ENCODE results near the gene AP5Z1. TPM values are rescaled to one million over a fixed set of nuclear protein-coding genes. Genes with fewer than 3 reads are reported as not detected.

AP5Z1 gene
- total and polyA plus RNA-seq, 2 of the 4 experiments (the other 2 are of a cell fraction): 9.7 to 38.7 TPM

- intact Hi-C loops (cut with micrococcal nuclease): no loop called here
- Histone ChIP-seq H3K18ac (ENCODE audit: low read depth, low read length) (no peak overlapping the region), H2BK5ac (ENCODE audit: low read depth, low read length, poor library complexity, severe bottlenecking) (no peak overlapping the region), H3K4ac (ENCODE audit: low read depth, low read length) (no peak overlapping the region), H3K4me1 (ENCODE audit: control insufficient read depth, insufficient read depth, low read length) (no peaks in the 10 kb centered on the region), H3K79me1 (ENCODE audit: low read depth in 1 of 2, low read length in 2 of 2) (no peaks in the 10 kb centered on the region), H4K20me1 (ENCODE audit: insufficient read depth, low read length) (no peaks in the 10 kb centered on the region), H2AK9ac (replicated peaks; ENCODE audit: low read depth, low read length, poor library complexity) (no peak overlapping the region), H3K14ac (replicated peaks; ENCODE audit: low read depth, low read length) (no peak overlapping the region), H3K4me3 (ENCODE audit: insufficient read depth, low read depth, low read length) (no peak overlapping the region), H3K4me2 (ENCODE audit: low read depth, low read length) (no peak overlapping the region), H3K9me3 (ENCODE audit: control insufficient read depth, insufficient read depth, low read length) (no peaks in the 10 kb centered on the region), H3K27ac (ENCODE audit: insufficient read depth, low read length) (no peak overlapping the region), H3K9ac (ENCODE audit: low read depth, low read length) (no peak overlapping the region), H3K56ac (ENCODE audit: extremely low read depth, insufficient read depth, low read length) (no peak overlapping the region), H2BK15ac (ENCODE audit: low read depth, low read length) (no peak overlapping the region), H3K23ac (ENCODE audit: low read depth, low read length) (no peak overlapping the region), H4K91ac (ENCODE audit: insufficient read depth, low read depth, low read length) (no peak overlapping the region), H2BK120ac (ENCODE audit: low read depth, low read length) (no peak overlapping the region), H4K5ac (ENCODE audit: low read depth, low read length) (no peak overlapping the region), H3K36me3 (ENCODE audit: control insufficient read depth, insufficient read depth, low read length) (no peaks in the 10 kb centered on the region), H3K9me1 (ENCODE audit: insufficient read depth, low read length) (no peaks in the 10 kb centered on the region), H2BK20ac (ENCODE audit: low read depth, low read length) (no peak overlapping the region), H2AFZ (replicated peaks; ENCODE audit: low read length, poor library complexity) (no peak overlapping the region), H2AK5ac (ENCODE audit: low read depth, low read length) (no peak overlapping the region), H4K8ac (ENCODE audit: low read depth in 2 of 2, low read length in 2 of 2) (no peak overlapping the region), H3K27me3 (ENCODE audit: control insufficient read depth, insufficient read depth, low read length) (0 out of 2 replicates have a peak, but pooled peaks cover 1% of the 10 kb centered on the region)
- no peak for ATAC-seq (ENCODE audit: low read depth)
- in situ Hi-C loops (cut with MboI; ENCODE audit: low sequenced_read_pairs): no loop called here
- POLR2A ChIA-PET (ENCODE audit: unreplicated experiment): no interaction called here
- CTCF ChIA-PET: no interaction called here
- no TSS peak for BruUV-seq (replicated peaks)
- no peak for DNase-seq
- WGBS, 2 experiments (ENCODE audit: extremely low coverage in 2 of 2, insufficient read length in 1 of 2): 97% methylated on average over 10 of the region's 16 CpGs; no CpG with 5 or more reads in 1 of the 2 experiments
- dilution Hi-C loops (cut with HindIII; ENCODE audit: low sequenced_read_pairs, unreplicated experiment): no loop called here
- TF ChIP-seq SMC3 (IDR thresholded peaks at IDR 0.05; ENCODE audit: low read depth, low read length) (no peak), FOS (IDR thresholded peaks at IDR 0.05; ENCODE audit: low read depth, low read length) (no peak), BHLHE40 (IDR thresholded peaks at IDR 0.05; ENCODE audit: low read depth, low read length) (no peak), RCOR1 (IDR thresholded peaks at IDR 0.05; ENCODE audit: insufficient replicate concordance, low read length) (no peak), MXI1 (IDR thresholded peaks at IDR 0.05; ENCODE audit: borderline replicate concordance, low read depth, low read length) (no peak), USF2 (IDR thresholded peaks at IDR 0.05; ENCODE audit: low read depth, low read length) (no peak), NFE2L2 (IDR thresholded peaks at IDR 0.05; ENCODE audit: low read depth, low read length) (no peak), CTCF (conservative IDR thresholded peaks at IDR 0.05; ENCODE audit: low read depth, low read length) (no peak), RFX5 (IDR thresholded peaks at IDR 0.05; ENCODE audit: low read depth, low read length) (no peak), CEBPB (IDR thresholded peaks at IDR 0.05; ENCODE audit: low read depth, low read length) (no peak), RAD21 (IDR thresholded peaks at IDR 0.05; ENCODE audit: low read length) (no peak), POLR2A (IDR thresholded peaks at IDR 0.05; ENCODE audit: low read depth, low read length) (no peak), MAFK (IDR thresholded peaks at IDR 0.05; ENCODE audit: low read depth, low read length) (no peak), MAZ (IDR thresholded peaks at IDR 0.05; ENCODE audit: borderline replicate concordance, low read depth, low read length) (no peak), CHD1 (IDR thresholded peaks at IDR 0.05; ENCODE audit: low read depth, low read length) (no peak)
- TF ChIP-seq, protein P1, sequence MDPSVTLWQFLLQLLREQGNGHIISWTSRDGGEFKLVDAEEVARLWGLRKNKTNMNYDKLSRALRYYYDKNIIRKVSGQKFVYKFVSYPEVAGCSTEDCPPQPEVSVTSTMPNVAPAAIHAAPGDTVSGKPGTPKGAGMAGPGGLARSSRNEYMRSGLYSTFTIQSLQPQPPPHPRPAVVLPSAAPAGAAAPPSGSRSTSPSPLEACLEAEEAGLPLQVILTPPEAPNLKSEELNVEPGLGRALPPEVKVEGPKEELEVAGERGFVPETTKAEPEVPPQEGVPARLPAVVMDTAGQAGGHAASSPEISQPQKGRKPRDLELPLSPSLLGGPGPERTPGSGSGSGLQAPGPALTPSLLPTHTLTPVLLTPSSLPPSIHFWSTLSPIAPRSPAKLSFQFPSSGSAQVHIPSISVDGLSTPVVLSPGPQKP (IDR thresholded peaks at IDR 0.05; ENCODE audit: borderline replicate concordance, low read depth, low read length): no peak
Observed at GRCh38 chr7:4832711-4833110, 57.3 kb downstream of the AP5Z1 start.
